Measurements from ENCODE around the gene SRSF9. TPM values are rescaled to one million over a fixed set of nuclear protein-coding genes. Genes with fewer than 3 reads are reported as not detected.

SRSF9 gene
- total RNA-seq, 1 experiment from 2014 or later = 284 TPM

DNA sequence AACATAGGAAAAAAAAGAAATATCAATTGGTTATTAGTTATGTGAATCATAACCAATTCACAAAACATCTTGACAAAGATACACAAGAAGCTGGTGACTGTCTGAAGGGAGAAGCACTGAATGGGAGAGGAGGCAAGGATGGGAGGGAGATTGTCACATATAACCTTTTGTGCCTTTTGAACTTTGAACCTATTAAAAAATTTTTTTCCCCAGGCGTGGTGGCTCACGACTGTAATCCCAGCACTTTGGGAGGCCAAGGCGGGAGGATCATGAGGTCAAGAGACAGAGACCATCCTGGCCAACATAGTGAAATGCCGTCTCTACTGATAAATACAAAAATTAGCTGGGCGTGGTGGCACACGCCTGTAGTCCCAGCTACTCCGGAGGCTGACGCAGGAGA lies 39.0 kb upstream of the SRSF9 start:
- intact Hi-C loops (cut with micrococcal nuclease; ENCODE audit: unreplicated experiment) = no loop called here
- Mint-ChIP-seq H3K36me3 (ENCODE audit: insufficient read depth, unreplicated experiment) (peaks cover 11% of the 10 kb centered on the region), H3K27ac (ENCODE audit: unreplicated experiment) (no peak overlapping the region), H3K4me1 (ENCODE audit: low read depth, unreplicated experiment) (no peaks in the 10 kb centered on the region), H3K9me3 (ENCODE audit: low read depth, unreplicated experiment) (no peaks in the 10 kb centered on the region), H3K4me3 (ENCODE audit: low read depth, unreplicated experiment) (no peak overlapping the region), H3K27me3 (ENCODE audit: unreplicated experiment) (no peaks in the 10 kb centered on the region)
- no TSS peak for BruUV-seq (replicated peaks)
- TF ChIP-seq, protein P1, sequence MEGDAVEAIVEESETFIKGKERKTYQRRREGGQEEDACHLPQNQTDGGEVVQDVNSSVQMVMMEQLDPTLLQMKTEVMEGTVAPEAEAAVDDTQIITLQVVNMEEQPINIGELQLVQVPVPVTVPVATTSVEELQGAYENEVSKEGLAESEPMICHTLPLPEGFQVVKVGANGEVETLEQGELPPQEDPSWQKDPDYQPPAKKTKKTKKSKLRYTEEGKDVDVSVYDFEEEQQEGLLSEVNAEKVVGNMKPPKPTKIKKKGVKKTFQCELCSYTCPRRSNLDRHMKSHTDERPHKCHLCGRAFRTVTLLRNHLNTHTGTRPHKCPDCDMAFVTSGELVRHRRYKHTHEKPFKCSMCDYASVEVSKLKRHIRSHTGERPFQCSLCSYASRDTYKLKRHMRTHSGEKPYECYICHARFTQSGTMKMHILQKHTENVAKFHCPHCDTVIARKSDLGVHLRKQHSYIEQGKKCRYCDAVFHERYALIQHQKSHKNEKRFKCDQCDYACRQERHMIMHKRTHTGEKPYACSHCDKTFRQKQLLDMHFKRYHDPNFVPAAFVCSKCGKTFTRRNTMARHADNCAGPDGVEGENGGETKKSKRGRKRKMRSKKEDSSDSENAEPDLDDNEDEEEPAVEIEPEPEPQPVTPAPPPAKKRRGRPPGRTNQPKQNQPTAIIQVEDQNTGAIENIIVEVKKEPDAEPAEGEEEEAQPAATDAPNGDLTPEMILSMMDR (IDR thresholded peaks at IDR 0.05; ENCODE audit: unreplicated experiment) = no peak
- CTCF ChIA-PET = no interaction called here
- DNase-seq = no peak

DNA sequence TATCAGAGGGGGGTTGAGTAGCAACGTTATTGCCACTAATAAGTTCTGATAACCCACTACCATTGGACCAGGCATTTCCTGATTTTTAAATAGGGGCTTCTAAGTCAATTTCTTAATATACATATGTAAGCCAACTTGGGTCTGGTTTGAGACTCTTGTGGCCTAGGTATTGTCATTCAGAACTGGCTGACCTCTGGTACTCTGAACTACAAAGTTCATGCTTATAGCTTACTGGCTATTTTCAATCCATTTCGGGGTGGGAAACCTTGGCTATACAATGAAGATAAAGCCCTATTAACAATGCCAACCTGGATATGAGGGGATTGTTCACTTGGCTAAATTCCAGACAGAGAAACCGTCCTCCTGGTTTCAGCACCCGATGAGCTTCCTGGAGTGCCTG lies 35.0 kb upstream of the SRSF9 start:
- CTCF ChIA-PET = no interaction called here
- no peak for DNase-seq
- BruUV-seq (replicated peaks) = no TSS peak
- Mint-ChIP-seq H3K4me1 (ENCODE audit: low read depth, unreplicated experiment) (no peaks in the 10 kb centered on the region), H3K9me3 (ENCODE audit: low read depth, unreplicated experiment) (no peaks in the 10 kb centered on the region), H3K36me3 (ENCODE audit: insufficient read depth, unreplicated experiment) (peaks cover 39% of the 10 kb centered on the region), H3K27ac (ENCODE audit: unreplicated experiment) (no peak overlapping the region), H3K27me3 (ENCODE audit: unreplicated experiment) (no peaks in the 10 kb centered on the region), H3K4me3 (ENCODE audit: low read depth, unreplicated experiment) (no peak overlapping the region)
- TF ChIP-seq, protein P1 (IDR thresholded peaks at IDR 0.05; ENCODE audit: unreplicated experiment) = no peak
- intact Hi-C loops (cut with micrococcal nuclease; ENCODE audit: unreplicated experiment) = no loop called here

DNA sequence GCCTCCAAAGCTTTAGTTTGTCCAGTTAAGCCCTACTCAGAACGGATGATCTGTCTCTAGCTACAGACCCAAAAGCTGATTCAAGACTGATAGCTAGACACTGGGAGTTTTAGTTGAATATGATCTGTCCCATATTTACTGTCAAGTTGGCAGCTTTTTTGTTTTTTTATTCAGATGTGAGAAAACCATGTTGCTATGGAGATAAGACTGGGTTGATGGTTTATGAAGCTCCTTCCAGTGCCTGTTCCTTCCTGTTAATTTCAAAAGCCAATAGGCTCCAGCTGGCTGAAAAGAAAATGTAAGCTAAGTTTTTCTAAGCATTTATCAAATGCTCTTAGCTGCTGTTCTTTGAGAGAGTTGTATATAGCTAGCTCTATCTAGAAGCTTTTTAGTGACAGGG lies 31.0 kb upstream of the SRSF9 start:
- no peaks in the 10 kb centered on the region for H3K9me3 Mint-ChIP-seq (ENCODE audit: low read depth, unreplicated experiment)
- no peak overlapping the region for H3K27ac Mint-ChIP-seq (ENCODE audit: unreplicated experiment)
- no peak overlapping the region for H3K4me3 Mint-ChIP-seq (ENCODE audit: low read depth, unreplicated experiment)
- peaks cover 71% of the 10 kb centered on the region for H3K36me3 Mint-ChIP-seq (ENCODE audit: insufficient read depth, unreplicated experiment)
- CTCF ChIA-PET = interaction anchor here (0.7 kb wide), 1 partner anchor 63 kb away, joined by 3 read pairs; the partner anchor contains the start of gene COX6A1
- peaks cover 15% of the 10 kb centered on the region for H3K4me1 Mint-ChIP-seq (ENCODE audit: low read depth, unreplicated experiment)
- DNase-seq = no peak
- BruUV-seq (replicated peaks) = no TSS peak
- intact Hi-C loops (cut with micrococcal nuclease; ENCODE audit: unreplicated experiment) = no loop called here
- TF ChIP-seq, protein P1 (IDR thresholded peaks at IDR 0.05; ENCODE audit: unreplicated experiment) = no peak
- no peaks in the 10 kb centered on the region for H3K27me3 Mint-ChIP-seq (ENCODE audit: unreplicated experiment)

DNA sequence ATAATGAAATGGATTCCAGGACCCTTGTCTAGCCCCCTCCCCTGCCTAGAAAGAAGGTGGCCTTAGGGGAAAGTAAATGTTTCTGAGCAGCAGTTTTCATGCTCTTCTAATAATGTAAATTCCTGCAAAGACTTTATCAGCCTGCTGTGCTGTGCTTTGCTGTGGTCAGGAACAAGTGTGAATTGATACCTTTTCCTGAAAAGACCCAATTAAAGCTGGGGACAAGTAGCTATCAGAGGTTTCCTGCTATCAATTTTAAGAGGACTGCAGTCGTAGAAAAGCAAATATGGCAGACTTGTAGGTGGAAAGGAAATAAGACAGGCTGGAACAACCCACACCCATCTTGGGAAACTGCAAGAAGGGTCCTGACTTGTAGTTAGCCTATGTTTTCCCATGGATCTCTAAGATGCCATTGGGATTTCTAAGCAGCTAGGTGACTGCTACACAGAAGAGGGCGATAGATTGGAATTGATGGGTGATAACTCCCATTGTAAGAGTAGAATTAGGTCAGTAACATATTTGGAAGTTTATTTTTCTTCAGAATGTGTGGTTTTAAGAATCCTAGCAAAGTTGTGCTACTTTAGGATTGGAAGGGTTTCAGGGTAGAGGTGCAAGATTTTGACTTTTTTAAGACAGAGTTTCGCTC lies 29.4 kb upstream of the SRSF9 start:
- no peak for DNase-seq
- Mint-ChIP-seq H3K27me3 (ENCODE audit: unreplicated experiment) (no peaks in the 10 kb centered on the region), H3K36me3 (ENCODE audit: insufficient read depth, unreplicated experiment) (peaks cover 79% of the 10 kb centered on the region), H3K27ac (ENCODE audit: unreplicated experiment) (no peak overlapping the region), H3K4me3 (ENCODE audit: low read depth, unreplicated experiment) (no peak overlapping the region), H3K9me3 (ENCODE audit: low read depth, unreplicated experiment) (no peaks in the 10 kb centered on the region), H3K4me1 (ENCODE audit: low read depth, unreplicated experiment) (peaks cover 25% of the 10 kb centered on the region)
- BruUV-seq (replicated peaks) = no TSS peak
- TF ChIP-seq, protein P1 (IDR thresholded peaks at IDR 0.05; ENCODE audit: unreplicated experiment) = no peak
- intact Hi-C loops (cut with micrococcal nuclease; ENCODE audit: unreplicated experiment) = loop anchor here (5.0 kb wide), 1 partner anchor 38 kb away; no protein-coding TSS in a partner anchor
- CTCF ChIA-PET = interaction anchor here (1.2 kb wide), 1 partner anchor 30 kb away, joined by 4 read pairs; the partner anchor contains the start of gene COQ5

All from Calu3 (cell line).